ENCODE results near the gene CIB2.

Gene CIB2

GRCh38 chr15:78073046-78073787 is 58.0 kb downstream of the CIB2 start:
- no peak for DNase-seq (ENCODE audit: low spot score)
- Histone ChIP-seq H3K4me1 (ENCODE audit: insufficient read depth, poor library complexity, severe bottlenecking) (peaks cover 63% of the 10 kb centered on the region), H3K36me3 (ENCODE audit: low read depth) (peaks cover 16% of the 10 kb centered on the region), H3K4me3 (ENCODE audit: severe bottlenecking) (no peak overlapping the region), H3K27me3 (ENCODE audit: insufficient read depth, poor library complexity, severe bottlenecking) (no peaks in the 10 kb centered on the region), H3K9me3 (ENCODE audit: severe bottlenecking) (no peaks in the 10 kb centered on the region), H3K27ac (ENCODE audit: poor library complexity, severe bottlenecking) (peak overlapping the region; percentile 9)
- no peak for ATAC-seq (ENCODE audit: low read depth)
- TF ChIP-seq, protein P1, sequence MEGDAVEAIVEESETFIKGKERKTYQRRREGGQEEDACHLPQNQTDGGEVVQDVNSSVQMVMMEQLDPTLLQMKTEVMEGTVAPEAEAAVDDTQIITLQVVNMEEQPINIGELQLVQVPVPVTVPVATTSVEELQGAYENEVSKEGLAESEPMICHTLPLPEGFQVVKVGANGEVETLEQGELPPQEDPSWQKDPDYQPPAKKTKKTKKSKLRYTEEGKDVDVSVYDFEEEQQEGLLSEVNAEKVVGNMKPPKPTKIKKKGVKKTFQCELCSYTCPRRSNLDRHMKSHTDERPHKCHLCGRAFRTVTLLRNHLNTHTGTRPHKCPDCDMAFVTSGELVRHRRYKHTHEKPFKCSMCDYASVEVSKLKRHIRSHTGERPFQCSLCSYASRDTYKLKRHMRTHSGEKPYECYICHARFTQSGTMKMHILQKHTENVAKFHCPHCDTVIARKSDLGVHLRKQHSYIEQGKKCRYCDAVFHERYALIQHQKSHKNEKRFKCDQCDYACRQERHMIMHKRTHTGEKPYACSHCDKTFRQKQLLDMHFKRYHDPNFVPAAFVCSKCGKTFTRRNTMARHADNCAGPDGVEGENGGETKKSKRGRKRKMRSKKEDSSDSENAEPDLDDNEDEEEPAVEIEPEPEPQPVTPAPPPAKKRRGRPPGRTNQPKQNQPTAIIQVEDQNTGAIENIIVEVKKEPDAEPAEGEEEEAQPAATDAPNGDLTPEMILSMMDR (IDR thresholded peaks at IDR 0.05; ENCODE audit: poor library complexity, severe bottlenecking), result no peak

DNA sequence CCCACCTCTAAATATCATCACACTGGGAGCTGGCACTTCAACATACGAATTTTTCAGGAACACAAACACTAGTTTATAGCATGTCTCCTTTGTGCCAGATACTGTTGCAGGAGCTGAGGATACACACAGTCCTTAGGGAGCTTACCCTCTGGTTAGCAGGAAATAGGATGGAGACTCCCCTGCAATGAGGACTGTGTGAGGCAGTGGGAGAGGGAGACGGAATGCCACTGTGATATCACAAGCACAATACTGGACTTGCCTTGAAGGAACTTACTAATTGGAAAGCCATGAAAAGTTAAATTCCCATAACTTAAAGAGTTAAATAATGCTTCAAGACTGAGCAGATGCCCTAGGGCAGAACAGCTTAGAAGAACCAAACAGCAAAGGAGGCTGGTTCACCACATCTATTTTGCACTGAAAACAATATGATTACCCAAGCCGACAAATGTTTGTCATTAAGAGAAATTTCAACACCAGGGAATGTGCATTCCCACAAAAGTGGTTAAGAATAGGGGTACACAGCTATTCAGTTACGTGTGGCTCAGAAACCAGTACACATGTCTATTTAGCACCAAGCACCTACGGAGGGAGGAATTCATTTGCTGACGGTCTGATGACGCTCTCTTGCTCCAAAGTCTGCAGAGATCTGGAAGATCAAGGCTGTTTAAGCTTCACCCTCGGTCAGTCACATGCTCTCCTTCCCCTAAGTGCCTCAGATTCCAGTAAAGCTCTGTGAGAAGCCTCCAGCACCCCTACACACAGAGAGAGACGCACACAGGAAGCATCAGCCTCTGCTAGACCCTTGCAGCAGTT is 59.0 kb downstream of the CIB2 start:
- no peaks in the 10 kb centered on the region for H3K27me3 ChIP-seq (ENCODE audit: insufficient read depth, poor library complexity, severe bottlenecking)
- no peak for ATAC-seq (ENCODE audit: low read depth)
- peaks cover 72% of the 10 kb centered on the region for H3K4me1 ChIP-seq (ENCODE audit: insufficient read depth, poor library complexity, severe bottlenecking)
- TF ChIP-seq, protein P1 (IDR thresholded peaks at IDR 0.05; ENCODE audit: poor library complexity, severe bottlenecking), result no peak
- peak overlapping the region; percentile 9 for H3K27ac ChIP-seq (ENCODE audit: poor library complexity, severe bottlenecking)
- H3K9me3 ChIP-seq (ENCODE audit: severe bottlenecking), result no peaks in the 10 kb centered on the region
- peaks cover 16% of the 10 kb centered on the region for H3K36me3 ChIP-seq (ENCODE audit: low read depth)
- DNase-seq (ENCODE audit: low spot score), result no peak
- H3K4me3 ChIP-seq (ENCODE audit: severe bottlenecking), result no peak overlapping the region

- TF ChIP-seq, protein P1 (IDR thresholded peaks at IDR 0.05; ENCODE audit: poor library complexity, severe bottlenecking), result no peak
- no peaks in the 10 kb centered on the region for H3K27me3 ChIP-seq (ENCODE audit: insufficient read depth, poor library complexity, severe bottlenecking)
- H3K9me3 ChIP-seq (ENCODE audit: severe bottlenecking), result no peaks in the 10 kb centered on the region
- peaks cover 16% of the 10 kb centered on the region for H3K36me3 ChIP-seq (ENCODE audit: low read depth)
- H3K4me3 ChIP-seq (ENCODE audit: severe bottlenecking), result no peak overlapping the region
- ATAC-seq (ENCODE audit: low read depth), result no peak
- DNase-seq (ENCODE audit: low spot score), result no peak
- no peak overlapping the region for H3K27ac ChIP-seq (ENCODE audit: poor library complexity, severe bottlenecking)
- H3K4me1 ChIP-seq (ENCODE audit: insufficient read depth, poor library complexity, severe bottlenecking), result peaks cover 81% of the 10 kb centered on the region
Measured at GRCh38 chr15:78071383-78071782, 59.9 kb downstream of the CIB2 start.

DNA sequence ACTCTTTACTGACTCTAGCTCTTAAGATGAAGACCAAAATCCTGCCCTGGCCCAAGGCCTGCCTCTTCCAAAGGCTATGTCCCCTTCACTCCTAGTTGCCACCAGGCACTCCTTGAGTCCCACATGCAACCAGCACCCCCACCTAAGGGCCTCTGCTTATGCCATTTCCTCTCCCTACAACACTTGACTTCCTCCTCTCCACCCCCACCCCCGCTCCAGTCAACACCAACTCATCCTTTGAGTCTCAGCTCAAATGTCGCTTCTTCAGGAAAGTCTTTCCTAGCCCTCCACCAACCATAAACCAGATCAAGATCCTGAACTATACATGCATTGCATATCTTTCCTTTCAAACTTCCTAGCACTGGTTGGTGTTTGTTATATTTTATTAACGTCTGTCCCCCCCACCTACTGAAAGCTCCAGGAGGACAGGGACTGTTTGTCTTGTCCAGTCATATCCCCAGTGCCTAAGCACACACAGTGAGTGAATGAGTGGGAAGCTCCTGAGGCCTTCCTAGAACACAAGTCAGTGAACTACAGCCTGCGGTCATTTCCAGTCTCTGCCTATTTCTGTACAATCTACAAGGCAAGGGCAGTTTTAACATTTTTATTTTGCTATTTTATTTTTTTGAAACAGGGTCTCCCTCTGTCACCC is 61.1 kb downstream of the CIB2 start:
- Histone ChIP-seq H3K9me3 (ENCODE audit: severe bottlenecking) (no peaks in the 10 kb centered on the region), H3K27ac (ENCODE audit: poor library complexity, severe bottlenecking) (peak overlapping the region; percentile 50), H3K27me3 (ENCODE audit: insufficient read depth, poor library complexity, severe bottlenecking) (no peaks in the 10 kb centered on the region), H3K4me1 (ENCODE audit: insufficient read depth, poor library complexity, severe bottlenecking) (peaks cover 84% of the 10 kb centered on the region), H3K36me3 (ENCODE audit: low read depth) (peaks cover 15% of the 10 kb centered on the region), H3K4me3 (ENCODE audit: severe bottlenecking) (no peak overlapping the region)
- no peak for ATAC-seq (ENCODE audit: low read depth)
- DNase-seq (ENCODE audit: low spot score), result no peak
- TF ChIP-seq, protein P1 (IDR thresholded peaks at IDR 0.05; ENCODE audit: poor library complexity, severe bottlenecking), result no peak
